HG03460 (cell line): ENCODE data around the gene IL17C.

ENCODE experiments used
- ATAC-seq: cut with Tn5 transposase; IDR thresholded peaks from one replicate; pipeline ENCODE4 v1.9.1; 2021; ENCODE audit not compliant: unreplicated experiment

IL17C gene

GRCh38 chr16:88681709-88682451 is 43.5 kb downstream of the IL17C start:
- ATAC-seq = peak; percentile 66

GRCh38 chr16:88684569-88685155 is 46.3 kb downstream of the IL17C start:
- ATAC-seq = no peak

GRCh38 chr16:88685156-88686061 is 47.0 kb downstream of the IL17C start:
- ATAC-seq = no peak

GRCh38 chr16:88686062-88686438 is 47.7 kb downstream of the IL17C start:
- ATAC-seq = no peak

GRCh38 chr16:88686439-88687253 is 48.3 kb downstream of the IL17C start, which contains the start of gene SNAI3:
Gene SNAI3, minus strand, starts transcription at chr16:88686507. Its CDS starts 101 bp downstream, at chr16:88686406.
- ATAC-seq = peak; percentile 70

- no peak for ATAC-seq
Measured at GRCh38 chr16:88687254-88687576, 48.8 kb downstream of the IL17C start.

- ATAC-seq = no peak
Measured at GRCh38 chr16:88687676-88688012, 49.3 kb downstream of the IL17C start.

- ATAC-seq = no peak
Measured at GRCh38 chr16:88688013-88688778, 49.8 kb downstream of the IL17C start.
